HUES48 (cell line): ENCODE measurements around the gene BAZ1A.
"Not testable (repeated sequence)": the region's sequence is repeated elsewhere in the genome, so short reads cannot be mapped to it uniquely, and the experiment has no call there.

ENCODE experiments used
- H3K27ac ChIP-seq: one replicate; pipeline ENCODE4 v1.7.0; 2013; ENCODE audit warnings: low read depth, low read length, inconsistent platforms
- H3K27me3 ChIP-seq: 2 replicates; pipeline ENCODE4 v1.6.1; 2013; ENCODE audit warnings: mild to moderate bottlenecking, low read length; ENCODE audit not compliant: control insufficient read depth, insufficient read depth
- H3K36me3 ChIP-seq: 2 replicates; pipeline ENCODE4 v1.6.1; 2013; ENCODE audit warnings: low read length; ENCODE audit not compliant: control insufficient read depth, insufficient read depth
- H3K4me1 ChIP-seq: 2 replicates; pipeline ENCODE4 v1.6.1; 2013; ENCODE audit warnings: mild to moderate bottlenecking, low read length; ENCODE audit not compliant: control insufficient read depth, insufficient read depth
- H3K4me3 ChIP-seq: 2 replicates; pipeline ENCODE4 v1.5.1; 2013; ENCODE audit warnings: mild to moderate bottlenecking, low read depth, low read length
- H3K9ac ChIP-seq: 2 replicates; pipeline ENCODE4 v1.6.1; 2013; ENCODE audit warnings: mild to moderate bottlenecking, low read depth, low read length, moderate library complexity
- H3K9me3 ChIP-seq: 2 replicates; pipeline ENCODE4 v1.6.1; 2013; ENCODE audit warnings: low read length; ENCODE audit not compliant: control insufficient read depth, insufficient read depth

BAZ1A gene

DNA sequence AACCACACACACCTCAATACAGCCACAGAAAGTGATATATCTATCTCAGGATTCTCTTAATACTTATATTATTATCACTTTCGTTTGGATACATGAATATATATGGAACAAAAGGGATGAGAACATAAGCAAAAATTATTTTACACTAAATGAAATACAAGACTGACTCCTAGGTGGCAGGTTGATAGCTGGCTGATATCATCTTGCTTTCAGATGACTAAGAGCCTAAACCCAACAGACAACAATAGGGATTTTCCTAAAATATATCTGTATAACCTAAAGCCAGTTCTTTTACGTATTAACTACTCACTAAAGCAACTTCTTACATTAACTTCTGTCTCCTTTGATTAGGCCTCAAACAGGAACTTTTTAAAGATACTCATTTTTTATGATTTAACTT is 65.1 kb downstream of the BAZ1A start:
- H3K27ac ChIP-seq, result no peak overlapping the region
- no peaks in the 10 kb centered on the region for H3K4me1 ChIP-seq
- H3K27me3 ChIP-seq, result no peaks in the 10 kb centered on the region
- no peak overlapping the region for H3K9ac ChIP-seq
- peaks cover 11% of the 10 kb centered on the region for H3K36me3 ChIP-seq
- no peak overlapping the region for H3K4me3 ChIP-seq
- H3K9me3 ChIP-seq, result no peaks in the 10 kb centered on the region

DNA sequence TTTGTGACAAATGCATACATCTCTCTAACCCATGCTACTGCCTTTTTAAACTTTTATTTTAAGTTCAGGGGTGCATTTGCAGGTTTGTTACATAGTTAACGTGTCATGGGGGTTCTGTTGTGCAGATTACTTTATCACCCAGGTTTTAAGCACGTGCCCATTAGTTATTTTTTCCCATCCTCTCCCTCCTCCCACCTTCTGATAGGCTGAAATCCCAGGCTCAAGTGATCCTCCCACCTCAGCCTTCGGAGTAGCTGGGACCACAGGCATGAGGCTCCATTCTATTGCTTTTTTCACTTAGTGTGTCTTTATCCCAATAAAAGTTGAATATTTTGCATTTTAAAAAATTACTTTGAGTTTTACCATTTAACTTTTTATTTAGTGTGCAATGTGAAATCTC is 68.9 kb downstream of the BAZ1A start:
- no peak overlapping the region for H3K9ac ChIP-seq
- no peaks in the 10 kb centered on the region for H3K4me1 ChIP-seq
- H3K27ac ChIP-seq, result no peak overlapping the region
- H3K27me3 ChIP-seq, result no peaks in the 10 kb centered on the region
- no peaks in the 10 kb centered on the region for H3K9me3 ChIP-seq
- H3K36me3 ChIP-seq, result peaks cover 18% of the 10 kb centered on the region
- no peak overlapping the region for H3K4me3 ChIP-seq

DNA sequence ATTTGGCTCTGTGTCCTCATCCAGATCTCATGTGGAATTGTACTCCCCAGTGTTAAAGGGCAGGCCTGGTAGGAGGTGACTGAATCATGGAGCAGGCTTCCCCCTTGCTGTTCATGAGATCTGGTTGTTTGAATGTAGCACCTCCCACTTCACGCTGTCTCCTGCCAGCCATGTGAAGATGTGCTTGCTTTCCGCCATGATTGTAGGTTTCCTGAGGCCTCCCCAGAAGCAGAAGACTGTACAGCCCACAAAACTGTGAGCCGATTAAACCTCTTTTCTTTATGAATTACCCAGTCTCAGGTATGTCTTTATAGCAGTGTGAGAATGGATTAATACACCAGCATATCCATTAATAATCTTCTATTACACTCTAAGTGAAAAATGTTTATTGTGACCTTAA is 70.2 kb downstream of the BAZ1A start:
- H3K9me3 ChIP-seq, result no peaks in the 10 kb centered on the region
- H3K27ac ChIP-seq, result no peak overlapping the region
- no peak overlapping the region for H3K4me3 ChIP-seq
- H3K36me3 ChIP-seq, result peaks cover 24% of the 10 kb centered on the region
- H3K9ac ChIP-seq, result no peak overlapping the region
- H3K27me3 ChIP-seq, result no peaks in the 10 kb centered on the region
- no peaks in the 10 kb centered on the region for H3K4me1 ChIP-seq

DNA sequence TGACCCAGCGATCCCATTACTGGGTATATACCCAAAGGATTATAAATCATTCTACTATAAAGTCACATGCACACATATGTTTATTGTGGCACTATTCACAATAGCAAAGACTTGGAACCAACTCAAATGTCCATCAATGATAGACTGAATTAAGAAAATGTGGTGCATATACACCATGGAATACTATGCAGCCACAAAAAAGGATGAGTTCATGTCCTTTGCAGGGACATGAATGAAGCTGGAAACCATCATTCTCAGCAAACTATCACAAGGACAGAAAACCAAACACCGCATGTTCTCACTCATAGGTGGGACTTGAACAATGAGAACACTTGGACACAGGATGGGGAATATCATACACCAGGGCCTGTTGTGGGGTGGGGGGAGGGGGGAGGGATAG is 76.3 kb downstream of the BAZ1A start:
- not testable (repeated sequence) for H3K9ac ChIP-seq, H3K27me3 ChIP-seq, H3K4me1 ChIP-seq, H3K9me3 ChIP-seq, H3K27ac ChIP-seq, H3K4me3 ChIP-seq
- H3K36me3 ChIP-seq, result peaks cover 36% of the 10 kb centered on the region

DNA sequence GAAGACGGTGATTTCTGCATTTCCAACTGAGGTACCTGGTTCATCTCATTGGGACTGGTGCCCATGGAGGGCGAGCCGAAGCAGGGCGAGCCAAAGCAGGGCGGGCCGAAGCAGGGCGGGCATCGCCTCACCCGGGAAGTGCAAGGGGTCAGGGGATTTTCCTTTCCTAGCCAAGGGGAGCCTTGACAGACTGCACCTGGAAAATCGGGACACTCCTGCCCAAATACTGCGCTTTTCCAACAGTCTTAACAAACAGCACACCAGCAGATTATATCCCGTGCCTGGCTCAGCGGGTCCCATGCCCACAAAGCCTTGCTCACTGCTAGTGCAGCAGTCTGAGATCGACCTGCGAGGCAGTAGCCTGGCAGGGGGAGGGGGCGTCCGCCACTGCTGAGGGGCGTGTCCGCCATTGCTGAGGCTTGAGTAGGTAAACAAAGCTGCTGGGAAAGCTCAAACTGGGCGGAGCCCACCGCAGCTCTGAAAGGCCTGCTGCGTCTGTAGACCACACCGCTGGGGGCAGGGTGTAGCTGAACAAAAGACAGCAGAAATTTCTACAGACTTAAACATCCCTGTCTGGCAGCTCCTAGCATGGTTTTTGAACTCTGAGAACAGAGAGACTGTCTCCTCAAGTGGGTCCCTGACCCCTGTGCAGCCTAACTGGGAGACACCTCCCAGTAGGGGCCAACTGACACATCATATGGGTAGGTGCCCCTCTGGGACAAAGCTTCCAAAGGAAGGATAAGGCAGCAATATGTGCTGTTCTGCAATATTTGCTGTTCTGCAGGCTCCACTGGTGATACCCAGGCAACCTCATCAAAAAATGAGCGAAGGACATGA is 77.2 kb downstream of the BAZ1A start:
- Histone ChIP-seq H3K4me3 (no peak overlapping the region), H3K27me3 (no peaks in the 10 kb centered on the region), H3K9me3 (no peaks in the 10 kb centered on the region; the same call in 1 of the 2 replicates), H3K9ac (no peak overlapping the region), H3K27ac (no peak overlapping the region), H3K36me3 (peaks cover 39% of the 10 kb centered on the region), H3K4me1 (no peaks in the 10 kb centered on the region)

DNA sequence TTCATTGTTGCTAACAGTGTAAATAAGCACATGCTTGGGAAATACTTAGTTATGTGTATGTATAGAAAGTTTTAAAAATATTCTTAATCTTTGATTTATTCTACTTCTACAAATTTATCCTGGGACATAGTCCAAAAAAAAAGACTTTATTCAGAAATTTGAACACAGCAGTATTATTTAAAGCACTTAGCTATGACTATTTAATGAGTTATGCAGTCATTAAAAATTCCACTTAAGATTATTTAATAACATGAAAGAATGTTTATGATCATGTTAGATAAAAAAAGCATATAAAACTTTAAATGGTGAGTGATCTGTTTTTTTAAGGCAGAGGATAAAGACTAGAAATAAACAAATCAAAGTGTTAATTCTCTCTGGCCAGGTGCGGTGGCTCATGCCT is 78.3 kb downstream of the BAZ1A start:
- no peaks in the 10 kb centered on the region for H3K4me1 ChIP-seq
- H3K36me3 ChIP-seq, result peaks cover 41% of the 10 kb centered on the region
- no peak overlapping the region for H3K27ac ChIP-seq
- no peak overlapping the region for H3K9ac ChIP-seq
- no peaks in the 10 kb centered on the region for H3K27me3 ChIP-seq
- no peaks in the 10 kb centered on the region; the same call in 1 of the 2 replicates for H3K9me3 ChIP-seq
- H3K4me3 ChIP-seq, result no peak overlapping the region

DNA sequence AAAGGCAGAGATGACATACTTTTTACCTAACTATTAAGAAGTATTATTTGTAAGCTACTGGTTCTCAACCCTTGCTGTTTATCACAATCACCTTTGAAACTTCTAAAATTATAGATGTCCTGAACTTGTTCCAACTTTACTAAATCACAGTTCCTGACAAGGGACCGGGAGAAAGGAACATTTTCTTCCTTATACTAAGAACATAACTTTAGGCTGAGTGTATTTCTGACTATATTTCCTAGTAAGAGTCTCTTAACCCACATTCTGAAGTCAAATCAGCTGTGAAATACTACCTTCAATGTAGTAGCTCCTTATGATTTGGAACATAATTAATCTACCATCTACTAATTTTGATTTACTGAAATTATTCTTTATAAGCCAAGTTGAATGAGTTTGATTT is 80.2 kb downstream of the BAZ1A start:
- H3K4me3 ChIP-seq, result no peak overlapping the region
- H3K9me3 ChIP-seq, result no peaks in the 10 kb centered on the region; the same call in 1 of the 2 replicates
- peaks cover 37% of the 10 kb centered on the region for H3K36me3 ChIP-seq
- no peak overlapping the region for H3K9ac ChIP-seq
- H3K4me1 ChIP-seq, result no peaks in the 10 kb centered on the region
- H3K27ac ChIP-seq, result no peak overlapping the region
- H3K27me3 ChIP-seq, result no peaks in the 10 kb centered on the region

DNA sequence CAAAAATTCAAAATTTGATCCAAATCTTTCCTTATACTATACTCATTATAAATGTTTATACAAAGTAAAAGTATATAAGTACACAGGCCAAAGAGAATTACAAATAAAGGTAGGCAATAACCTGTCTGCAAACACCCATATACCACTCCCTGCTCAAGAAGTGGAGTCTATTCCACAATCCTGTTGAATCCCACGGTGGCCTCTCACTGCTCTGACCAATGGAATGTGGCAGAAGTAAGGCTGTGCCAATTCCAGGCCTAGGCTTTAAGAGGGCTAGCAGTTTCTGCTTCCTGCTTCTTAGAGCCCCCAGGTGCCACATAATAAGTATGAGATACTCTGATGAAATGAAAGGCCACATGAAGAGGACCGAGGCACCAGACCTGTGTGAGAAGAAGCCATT is 80.9 kb downstream of the BAZ1A start:
- Histone ChIP-seq H3K36me3 (peaks cover 34% of the 10 kb centered on the region), H3K4me3 (no peak overlapping the region), H3K27me3 (no peaks in the 10 kb centered on the region), H3K27ac (no peak overlapping the region), H3K9ac (no peak overlapping the region), H3K4me1 (no peaks in the 10 kb centered on the region), H3K9me3 (no peaks in the 10 kb centered on the region; the same call in 1 of the 2 replicates)

DNA sequence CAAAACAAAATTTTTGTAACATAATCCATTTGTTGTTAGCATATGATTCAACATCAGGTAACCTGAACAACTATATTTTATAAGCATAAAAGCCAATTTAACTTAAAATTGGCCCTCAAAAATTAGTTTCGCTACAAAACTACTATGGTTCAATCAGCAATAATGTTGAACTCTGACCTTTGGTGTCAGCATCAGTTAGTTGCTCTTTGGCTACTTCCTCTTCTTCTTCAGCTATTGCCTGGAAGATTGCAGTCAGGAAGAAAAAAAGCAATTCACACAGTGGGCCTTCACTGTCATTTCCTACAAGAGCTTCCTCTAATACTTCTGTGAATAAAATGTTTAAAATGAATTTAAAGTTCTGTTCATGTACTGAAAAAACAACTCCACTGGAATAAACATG is 82.6 kb downstream of the BAZ1A start:
- Histone ChIP-seq H3K9ac (no peak overlapping the region), H3K27ac (no peak overlapping the region), H3K9me3 (no peaks in the 10 kb centered on the region), H3K4me1 (no peaks in the 10 kb centered on the region), H3K4me3 (no peak overlapping the region), H3K27me3 (no peaks in the 10 kb centered on the region), H3K36me3 (peaks cover 34% of the 10 kb centered on the region)

DNA sequence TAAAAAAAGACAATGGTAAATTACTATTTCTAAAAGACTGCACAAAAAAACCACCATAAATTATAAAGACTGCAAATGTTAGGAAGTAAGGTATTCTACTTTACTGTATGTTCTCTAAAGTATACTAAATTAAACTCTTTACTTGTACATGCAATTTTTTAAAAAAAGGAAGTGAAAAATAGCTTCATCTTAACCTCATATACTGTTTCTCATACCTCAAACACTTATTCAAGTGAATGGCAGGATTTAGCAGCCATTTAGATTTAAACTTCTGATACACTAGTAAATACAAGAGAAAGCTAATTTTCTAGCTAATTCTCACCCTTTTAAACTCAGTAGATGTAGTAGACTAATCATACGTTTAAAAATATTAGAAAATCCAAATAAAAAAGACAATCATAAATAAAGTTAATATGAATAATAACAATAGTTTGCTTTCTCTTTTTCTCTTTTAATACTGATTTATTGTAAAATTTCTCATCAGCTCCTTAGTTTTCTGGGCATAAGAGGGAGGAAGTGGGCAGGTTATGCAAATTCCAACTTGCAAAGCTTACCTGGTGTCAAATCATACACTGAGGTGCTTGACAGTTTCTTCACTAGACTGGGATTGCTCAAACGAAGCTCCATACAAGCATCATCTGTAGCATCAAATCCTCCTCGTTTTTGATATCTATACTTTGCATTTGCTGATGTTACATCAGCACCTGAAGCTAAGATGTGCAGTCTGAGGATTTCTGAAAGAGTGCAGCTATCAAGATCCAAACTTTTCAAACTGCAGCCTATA is 89.7 kb downstream of the BAZ1A start:
- no peaks in the 10 kb centered on the region for H3K9me3 ChIP-seq
- no peak overlapping the region for H3K27ac ChIP-seq
- peaks cover 28% of the 10 kb centered on the region for H3K36me3 ChIP-seq
- H3K4me3 ChIP-seq, result no peak overlapping the region
- no peak overlapping the region for H3K9ac ChIP-seq
- H3K4me1 ChIP-seq, result no peaks in the 10 kb centered on the region
- H3K27me3 ChIP-seq, result no peaks in the 10 kb centered on the region

DNA sequence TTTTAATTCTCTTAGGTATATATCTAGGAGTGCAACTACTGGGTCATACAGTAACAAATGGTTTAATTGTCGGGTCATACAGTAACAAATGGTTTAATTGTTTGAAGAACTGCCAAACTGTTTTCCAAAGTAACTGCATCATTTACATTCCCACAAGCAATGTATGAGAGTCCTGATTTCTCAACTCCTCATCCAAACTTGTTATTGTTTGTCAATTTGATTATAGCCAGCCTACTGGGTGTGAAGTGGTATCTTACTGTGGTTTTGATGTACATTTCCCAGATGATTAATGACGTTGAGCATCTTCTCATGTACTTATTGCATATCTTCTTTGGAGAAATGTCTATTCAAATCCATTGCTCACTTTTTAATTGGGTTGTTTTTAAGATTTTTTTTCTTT is 93.1 kb downstream of the BAZ1A start:
- H3K4me1 ChIP-seq, result no peaks in the 10 kb centered on the region
- H3K4me3 ChIP-seq, result no peak overlapping the region
- H3K27ac ChIP-seq, result no peak overlapping the region
- no peaks in the 10 kb centered on the region for H3K9me3 ChIP-seq
- H3K36me3 ChIP-seq, result peaks cover 30% of the 10 kb centered on the region
- no peak overlapping the region for H3K9ac ChIP-seq
- H3K27me3 ChIP-seq, result no peaks in the 10 kb centered on the region
